Measurements from ENCODE around the gene SASH3.

SASH3 gene

GRCh38 chrX:129818123-129818522, 38.4 kb downstream of the SASH3 start:
- no peak for DNase-seq (ENCODE audit: low read depth)
- TF ChIP-seq MYC (IDR thresholded peaks at IDR 0.05; ENCODE audit: low read depth, low read length): no peak
- no peak for TF ChIP-seq CTCF (IDR thresholded peaks at IDR 0.05; ENCODE audit: low read depth, low read length)
- TF ChIP-seq, protein P1, sequence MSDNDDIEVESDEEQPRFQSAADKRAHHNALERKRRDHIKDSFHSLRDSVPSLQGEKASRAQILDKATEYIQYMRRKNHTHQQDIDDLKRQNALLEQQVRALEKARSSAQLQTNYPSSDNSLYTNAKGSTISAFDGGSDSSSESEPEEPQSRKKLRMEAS (IDR thresholded peaks at IDR 0.05; ENCODE audit: low read depth, low read length): no peak
- no peak for TF ChIP-seq POLR2A (IDR thresholded peaks at IDR 0.05; ENCODE audit: extremely low read depth, insufficient read length)
- H3K4me3 ChIP-seq (ENCODE audit: low read depth, low read length): no peak overlapping the region

- TF ChIP-seq MYC (IDR thresholded peaks at IDR 0.05; ENCODE audit: low read depth, low read length) (0 out of 2 replicates have a peak, but pooled peaks have one; percentile 18), CTCF (IDR thresholded peaks at IDR 0.05; ENCODE audit: low read depth, low read length) (peak; percentile 67), POLR2A (IDR thresholded peaks at IDR 0.05; ENCODE audit: extremely low read depth, insufficient read length) (no peak)
- TF ChIP-seq, protein P1 (IDR thresholded peaks at IDR 0.05; ENCODE audit: low read depth, low read length): no peak; the same call in 1 of the 2 replicates
- peak; percentile 70 for DNase-seq (ENCODE audit: low read depth)
- H3K4me3 ChIP-seq (ENCODE audit: low read depth, low read length): no peak overlapping the region
Observed at GRCh38 chrX:129823115-129823514, 43.4 kb downstream of the SASH3 start.

DNA sequence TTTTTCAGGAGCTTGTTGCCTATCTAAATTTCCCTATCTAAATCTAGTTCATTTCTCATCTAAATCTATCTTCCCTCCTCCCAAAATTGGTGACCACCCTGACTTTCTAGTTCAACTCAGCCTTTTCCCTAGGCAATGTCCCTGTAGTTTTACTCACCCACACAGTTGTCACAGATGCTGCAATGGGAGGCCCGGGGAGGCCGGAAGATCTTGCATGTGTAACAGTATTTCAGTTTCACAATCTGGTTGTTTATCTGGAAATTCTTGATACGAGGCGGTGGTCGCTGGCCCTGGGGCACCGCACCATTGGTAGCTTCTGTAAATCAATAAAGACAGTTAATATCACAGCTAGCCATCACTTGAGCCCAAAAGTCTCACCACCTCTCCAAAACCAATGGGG, 43.8 kb downstream of the SASH3 start:
- peak; percentile 25 for DNase-seq (ENCODE audit: low read depth)
- H3K4me3 ChIP-seq (ENCODE audit: low read depth, low read length): no peak overlapping the region
- TF ChIP-seq CTCF (IDR thresholded peaks at IDR 0.05; ENCODE audit: low read depth, low read length) (no peak), POLR2A (IDR thresholded peaks at IDR 0.05; ENCODE audit: extremely low read depth, insufficient read length) (no peak), MYC (IDR thresholded peaks at IDR 0.05; ENCODE audit: low read depth, low read length) (no peak)
- TF ChIP-seq, protein P1 (IDR thresholded peaks at IDR 0.05; ENCODE audit: low read depth, low read length): no peak

GRCh38 chrX:129824620-129825019, 44.9 kb downstream of the SASH3 start:
- no peak for DNase-seq (ENCODE audit: low read depth)
- TF ChIP-seq MYC (IDR thresholded peaks at IDR 0.05; ENCODE audit: low read depth, low read length) (no peak), CTCF (IDR thresholded peaks at IDR 0.05; ENCODE audit: low read depth, low read length) (no peak), POLR2A (IDR thresholded peaks at IDR 0.05; ENCODE audit: extremely low read depth, insufficient read length) (no peak)
- TF ChIP-seq, protein P1 (IDR thresholded peaks at IDR 0.05; ENCODE audit: low read depth, low read length): no peak
- no peak overlapping the region for H3K4me3 ChIP-seq (ENCODE audit: low read depth, low read length)

DNA sequence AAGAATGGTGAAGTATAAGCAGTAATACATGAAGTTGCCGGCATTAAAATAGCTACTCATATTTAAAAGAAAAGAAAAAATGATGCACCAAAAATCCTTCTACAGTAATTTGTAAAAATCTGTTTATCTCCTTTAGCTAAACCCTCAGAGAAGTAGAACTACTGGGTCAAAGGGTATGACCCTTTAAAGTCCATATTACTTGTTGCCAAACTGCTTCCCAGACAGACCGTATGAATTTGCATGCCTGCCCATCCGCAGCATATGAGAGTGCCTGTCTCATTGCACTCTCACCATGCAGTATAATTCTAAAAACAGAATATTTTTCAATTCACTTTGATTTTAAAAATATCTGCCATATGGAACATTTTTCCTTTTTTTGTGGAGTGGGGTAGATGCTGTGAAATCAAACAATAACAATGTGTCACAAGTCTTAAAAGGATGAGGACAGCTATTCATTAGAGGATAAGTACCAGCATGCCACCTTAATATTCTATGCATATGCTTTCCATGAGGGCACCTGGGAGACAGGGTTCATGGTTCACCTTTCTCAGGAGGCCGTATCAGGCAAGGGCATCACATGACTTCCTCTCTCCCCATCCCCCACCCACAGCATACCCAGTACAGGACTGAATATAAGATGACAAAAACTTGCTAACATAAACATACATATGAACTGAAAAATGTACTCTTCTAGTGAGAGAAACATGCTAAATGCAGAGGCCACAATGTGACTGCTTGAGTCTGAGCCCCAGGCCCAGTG, 46.2 kb downstream of the SASH3 start:
- TF ChIP-seq, protein P1 (IDR thresholded peaks at IDR 0.05; ENCODE audit: low read depth, low read length): no peak
- TF ChIP-seq CTCF (IDR thresholded peaks at IDR 0.05; ENCODE audit: low read depth, low read length) (no peak), POLR2A (IDR thresholded peaks at IDR 0.05; ENCODE audit: extremely low read depth, insufficient read length) (no peak), MYC (IDR thresholded peaks at IDR 0.05; ENCODE audit: low read depth, low read length) (no peak)
- H3K4me3 ChIP-seq (ENCODE audit: low read depth, low read length): no peak overlapping the region
- DNase-seq (ENCODE audit: low read depth): no peak
